Stimulated activated CD4-positive, alpha-beta T cell treated with anti-CD3 and anti-CD28 coated beads, Interleukin-12 subunit alpha, Interleukin-12 subunit beta, amount 100 ng/mL, for 4 hours (primary cell): ENCODE data around the gene ITPRIP.

ENCODE experiments used
- DNase-seq: peaks from one replicate; pipeline ENCODE4 v3.0.0-alpha.2; 2020

ITPRIP gene

GRCh38 chr10:104324931-104325330, 13.3 kb downstream of the ITPRIP start:
- no peak for DNase-seq

GRCh38 chr10:104324221-104324686, 14.0 kb downstream of the ITPRIP start:
- no peak for DNase-seq

- DNase-seq: no peak
These were observed 14.5 kb downstream of the ITPRIP start for GRCh38 chr10:104323760-104324201.

GRCh38 chr10:104323085-104323484, 15.2 kb downstream of the ITPRIP start:
- DNase-seq: no peak

GRCh38 chr10:104322416-104322782, 15.9 kb downstream of the ITPRIP start:
- no peak for DNase-seq

GRCh38 chr10:104321725-104322415, 16.4 kb downstream of the ITPRIP start:
- no peak for DNase-seq

GRCh38 chr10:104321226-104321625, 17.0 kb downstream of the ITPRIP start:
- DNase-seq: no peak

GRCh38 chr10:104318810-104319741, 19.2 kb downstream of the ITPRIP start:
- no peak for DNase-seq

- DNase-seq: no peak
These were observed 19.9 kb downstream of the ITPRIP start for GRCh38 chr10:104318326-104318725.

- DNase-seq: no peak
These were observed 20.5 kb downstream of the ITPRIP start for GRCh38 chr10:104317726-104318299.

GRCh38 chr10:104317269-104317710, 21.0 kb downstream of the ITPRIP start:
- DNase-seq: no peak

- DNase-seq: no peak
These were observed 21.8 kb downstream of the ITPRIP start for GRCh38 chr10:104316321-104317099.

GRCh38 chr10:104315486-104315921, 22.8 kb downstream of the ITPRIP start:
- DNase-seq: no peak

GRCh38 chr10:104314591-104315485, 23.4 kb downstream of the ITPRIP start:
- DNase-seq: no peak

- no peak for DNase-seq
These were observed 27.0 kb downstream of the ITPRIP start for GRCh38 chr10:104311184-104311720.

- DNase-seq: no peak
These were observed 28.0 kb downstream of the ITPRIP start for GRCh38 chr10:104309980-104310978.

- DNase-seq: no peak
These were observed 29.8 kb downstream of the ITPRIP start for GRCh38 chr10:104308439-104308903.

- DNase-seq: no peak
These were observed 30.5 kb downstream of the ITPRIP start for GRCh38 chr10:104307576-104308438.

GRCh38 chr10:104306897-104307296, 31.4 kb downstream of the ITPRIP start:
- no peak for DNase-seq
